ENCODE data around the gene TSPAN15. TPM values are rescaled to one million over a fixed set of nuclear protein-coding genes. Genes with fewer than 3 reads are reported as not detected.

Gene TSPAN15
- total RNA-seq, 1 donor from 2014 or later: 23.4 TPM

- DNase-seq: no peak
These were observed 102.1 kb downstream of the TSPAN15 start for GRCh38 chr10:69553328-69553727.

GRCh38 chr10:69554611-69555010, 103.3 kb downstream of the TSPAN15 start:
- DNase-seq: no peak

Other genes starting within 250 kb of the TSPAN15 start
- 0.10 TPM for gene HKDC1, start 231.1 kb upstream of the TSPAN15 start, total RNA-seq
- gene HK1, start 173.0 kb upstream of the TSPAN15 start, total RNA-seq: 50.6 TPM
- gene TACR2, start 34.5 kb upstream of the TSPAN15 start, total RNA-seq: 0.10 TPM
- not detected for gene NEUROG3, start 122.0 kb downstream of the TSPAN15 start, total RNA-seq
- gene FAM241B, start 178.8 kb downstream of the TSPAN15 start, total RNA-seq: 1.7 TPM